ENCODE data around the gene PLXNA4.

Gene PLXNA4

DNA sequence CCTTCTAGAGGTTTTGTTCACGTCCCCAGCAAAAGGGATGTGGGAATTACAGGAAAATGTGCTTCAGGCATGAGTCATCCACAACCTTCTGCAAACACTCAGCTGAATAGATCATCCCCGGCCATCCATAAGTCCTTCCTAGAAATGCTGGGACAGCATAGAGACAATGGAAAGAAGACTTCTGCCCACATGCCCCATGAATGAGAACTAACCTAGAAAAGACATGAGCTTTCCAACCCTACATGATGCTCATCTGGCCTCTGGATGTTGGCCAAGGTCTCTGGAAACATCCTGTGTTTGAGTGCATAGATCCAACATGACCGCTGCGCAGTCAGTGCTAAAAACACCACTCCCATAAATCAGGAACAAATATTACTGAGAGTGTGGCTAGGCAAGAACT is 277.5 kb downstream of the PLXNA4 start:
- Histone ChIP-seq H3K27ac (ENCODE audit: low read depth, low read length) (no peak overlapping the region), H3K36me3 (ENCODE audit: low read length) (no peaks in the 10 kb centered on the region), H3K9me2 (replicated peaks; ENCODE audit: insufficient read depth, low read length) (no peaks in the 10 kb centered on the region), H3K27me3 (ENCODE audit: low read length) (no peaks in the 10 kb centered on the region; the same call in 1 of the 2 replicates), H3K9me3 (ENCODE audit: insufficient read depth, low read length) (no peaks in the 10 kb centered on the region), H4K20me1 (ENCODE audit: low read depth, low read length) (no peaks in the 10 kb centered on the region), H3K4me3 (ENCODE audit: insufficient read depth, low read length, poor library complexity, severe bottlenecking) (no peak overlapping the region), H2AFZ (ENCODE audit: low read depth, low read length, severe bottlenecking) (no peak overlapping the region), H3K79me2 (ENCODE audit: insufficient read depth, low read length) (no peaks in the 10 kb centered on the region), H3K9ac (ENCODE audit: low read length) (no peak overlapping the region), H3K4me2 (ENCODE audit: low read depth, low read length, poor library complexity, severe bottlenecking) (no peak overlapping the region), H3F3A (ENCODE audit: insufficient read depth) (no peaks in the 10 kb centered on the region)
- TF ChIP-seq EZH2phosphoT487 (conservative IDR thresholded peaks at IDR 0.05; ENCODE audit: low read length): no peak
- TF ChIP-seq, protein P1, sequence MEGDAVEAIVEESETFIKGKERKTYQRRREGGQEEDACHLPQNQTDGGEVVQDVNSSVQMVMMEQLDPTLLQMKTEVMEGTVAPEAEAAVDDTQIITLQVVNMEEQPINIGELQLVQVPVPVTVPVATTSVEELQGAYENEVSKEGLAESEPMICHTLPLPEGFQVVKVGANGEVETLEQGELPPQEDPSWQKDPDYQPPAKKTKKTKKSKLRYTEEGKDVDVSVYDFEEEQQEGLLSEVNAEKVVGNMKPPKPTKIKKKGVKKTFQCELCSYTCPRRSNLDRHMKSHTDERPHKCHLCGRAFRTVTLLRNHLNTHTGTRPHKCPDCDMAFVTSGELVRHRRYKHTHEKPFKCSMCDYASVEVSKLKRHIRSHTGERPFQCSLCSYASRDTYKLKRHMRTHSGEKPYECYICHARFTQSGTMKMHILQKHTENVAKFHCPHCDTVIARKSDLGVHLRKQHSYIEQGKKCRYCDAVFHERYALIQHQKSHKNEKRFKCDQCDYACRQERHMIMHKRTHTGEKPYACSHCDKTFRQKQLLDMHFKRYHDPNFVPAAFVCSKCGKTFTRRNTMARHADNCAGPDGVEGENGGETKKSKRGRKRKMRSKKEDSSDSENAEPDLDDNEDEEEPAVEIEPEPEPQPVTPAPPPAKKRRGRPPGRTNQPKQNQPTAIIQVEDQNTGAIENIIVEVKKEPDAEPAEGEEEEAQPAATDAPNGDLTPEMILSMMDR (IDR thresholded peaks at IDR 0.05; ENCODE audit: insufficient read depth, low read length, poor library complexity, severe bottlenecking): no peak

DNA sequence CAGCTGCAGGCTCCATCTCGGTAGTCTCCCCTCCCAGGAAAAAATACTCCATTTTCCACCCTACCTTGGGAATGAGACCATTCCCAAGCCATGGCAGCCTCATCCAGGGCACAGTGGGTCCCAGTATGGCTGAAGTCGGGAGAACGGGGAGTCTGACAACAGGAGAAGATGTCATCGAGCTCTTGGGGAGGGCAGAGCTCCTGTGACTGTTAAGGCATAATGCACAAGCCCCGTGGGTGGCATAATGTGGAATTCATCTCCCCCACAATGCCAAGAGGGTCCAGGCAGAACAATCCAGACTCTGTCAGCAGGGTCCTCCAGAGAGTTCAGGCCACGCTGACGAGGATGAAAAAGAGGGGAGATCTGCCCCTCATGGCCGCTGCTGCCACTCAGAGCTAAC is 279.4 kb downstream of the PLXNA4 start:
- no peaks in the 10 kb centered on the region for H3K36me3 ChIP-seq (ENCODE audit: low read length)
- no peaks in the 10 kb centered on the region for H3K9me3 ChIP-seq (ENCODE audit: insufficient read depth, low read length)
- H3K4me2 ChIP-seq (ENCODE audit: low read depth, low read length, poor library complexity, severe bottlenecking): no peak overlapping the region
- no peaks in the 10 kb centered on the region; the same call in 1 of the 2 replicates for H3K27me3 ChIP-seq (ENCODE audit: low read length)
- no peaks in the 10 kb centered on the region for H3K9me2 ChIP-seq (replicated peaks; ENCODE audit: insufficient read depth, low read length)
- no peak overlapping the region for H3K27ac ChIP-seq (ENCODE audit: low read depth, low read length)
- H3K4me3 ChIP-seq (ENCODE audit: insufficient read depth, low read length, poor library complexity, severe bottlenecking): no peak overlapping the region
- H4K20me1 ChIP-seq (ENCODE audit: low read depth, low read length): no peaks in the 10 kb centered on the region
- H3K9ac ChIP-seq (ENCODE audit: low read length): no peak overlapping the region
- no peaks in the 10 kb centered on the region for H3K79me2 ChIP-seq (ENCODE audit: insufficient read depth, low read length)
- TF ChIP-seq, protein P1 (IDR thresholded peaks at IDR 0.05; ENCODE audit: insufficient read depth, low read length, poor library complexity, severe bottlenecking): no peak
- no peak for TF ChIP-seq EZH2phosphoT487 (conservative IDR thresholded peaks at IDR 0.05; ENCODE audit: low read length)
- no peak overlapping the region for H2AFZ ChIP-seq (ENCODE audit: low read depth, low read length, severe bottlenecking)
- H3F3A ChIP-seq (ENCODE audit: insufficient read depth): no peaks in the 10 kb centered on the region

DNA sequence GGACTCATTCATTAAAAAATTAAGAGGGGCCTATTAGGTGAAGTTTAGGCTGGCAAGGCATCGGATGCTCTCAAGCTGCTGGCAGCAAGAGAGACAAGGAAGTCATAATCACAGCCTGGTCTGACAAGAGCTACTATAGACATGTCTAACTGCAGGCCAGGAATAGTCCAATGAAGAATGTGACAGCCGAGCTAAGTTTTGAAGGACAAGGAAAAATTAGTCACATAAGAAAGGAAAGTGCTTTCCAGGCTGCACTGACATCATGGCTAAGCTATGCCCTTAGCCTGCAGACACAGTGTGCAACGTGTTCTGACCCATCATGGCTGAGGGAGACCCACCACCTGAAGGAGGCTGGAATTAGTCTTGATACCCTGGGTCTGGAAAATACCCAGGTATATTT is 281.1 kb downstream of the PLXNA4 start:
- H3K9me3 ChIP-seq (ENCODE audit: insufficient read depth, low read length): no peaks in the 10 kb centered on the region
- H3K9ac ChIP-seq (ENCODE audit: low read length): no peak overlapping the region
- H3K4me3 ChIP-seq (ENCODE audit: insufficient read depth, low read length, poor library complexity, severe bottlenecking): no peak overlapping the region
- no peaks in the 10 kb centered on the region; the same call in 1 of the 2 replicates for H3K27me3 ChIP-seq (ENCODE audit: low read length)
- no peaks in the 10 kb centered on the region for H3K36me3 ChIP-seq (ENCODE audit: low read length)
- H4K20me1 ChIP-seq (ENCODE audit: low read depth, low read length): no peaks in the 10 kb centered on the region
- H3K27ac ChIP-seq (ENCODE audit: low read depth, low read length): no peak overlapping the region
- no peaks in the 10 kb centered on the region for H3K9me2 ChIP-seq (replicated peaks; ENCODE audit: insufficient read depth, low read length)
- H3F3A ChIP-seq (ENCODE audit: insufficient read depth): no peaks in the 10 kb centered on the region
- no peak for TF ChIP-seq EZH2phosphoT487 (conservative IDR thresholded peaks at IDR 0.05; ENCODE audit: low read length)
- TF ChIP-seq, protein P1 (IDR thresholded peaks at IDR 0.05; ENCODE audit: insufficient read depth, low read length, poor library complexity, severe bottlenecking): no peak
- no peak overlapping the region for H2AFZ ChIP-seq (ENCODE audit: low read depth, low read length, severe bottlenecking)
- H3K79me2 ChIP-seq (ENCODE audit: insufficient read depth, low read length): no peaks in the 10 kb centered on the region
- no peak overlapping the region for H3K4me2 ChIP-seq (ENCODE audit: low read depth, low read length, poor library complexity, severe bottlenecking)
